H9 (cell line): ENCODE results near the gene SARS1. TPM values are rescaled to one million over a fixed set of nuclear protein-coding genes. Genes with fewer than 3 reads are reported as not detected.

ENCODE experiments used
- DNase-seq: peaks from one replicate; pipeline ENCODE4 v3.0.0-alpha.2; 2017
- H2AFZ ChIP-seq: one replicate; pipeline ENCODE4 v1.6.1; 2013; ENCODE audit warnings: mild to moderate bottlenecking, low read length, control low read depth, moderate library complexity
- H2AK5ac ChIP-seq: 2 replicates; pipeline ENCODE4 v1.6.1; 2013; ENCODE audit warnings: low read length, control low read depth, mixed read lengths; ENCODE audit not compliant: insufficient read length
- H2BK120ac ChIP-seq: one replicate; pipeline ENCODE4 v1.6.1; 2013; ENCODE audit warnings: low read depth, mild to moderate bottlenecking, low read length, control low read depth, inconsistent platforms; ENCODE audit not compliant: poor library complexity, severe bottlenecking
- H2BK12ac ChIP-seq: 2 replicates; pipeline ENCODE4 v1.6.1; 2013; ENCODE audit warnings: low read length, control low read depth, mixed read lengths, low read depth; ENCODE audit not compliant: insufficient read length
- H2BK15ac ChIP-seq: 2 replicates; pipeline ENCODE4 v1.6.1; 2013; ENCODE audit warnings: low read depth, low read length, control low read depth
- H2BK20ac ChIP-seq: one replicate; pipeline ENCODE4 v1.6.1; 2013; ENCODE audit warnings: low read depth, mild to moderate bottlenecking, low read length, control low read depth, inconsistent platforms; ENCODE audit not compliant: poor library complexity, severe bottlenecking
- H2BK5ac ChIP-seq: 2 replicates; pipeline ENCODE4 v1.6.1; 2013; ENCODE audit warnings: low read length, control low read depth, mixed read lengths; ENCODE audit not compliant: insufficient read length
- H3K14ac ChIP-seq: 2 replicates; pipeline ENCODE4 v1.6.1; 2013; ENCODE audit warnings: low read length, control low read depth; ENCODE audit not compliant: insufficient read depth
- H3K18ac ChIP-seq: 2 replicates; pipeline ENCODE4 v1.6.1; 2013; ENCODE audit warnings: low read depth, mild to moderate bottlenecking, mixed read lengths, low read length, control low read depth; ENCODE audit not compliant: insufficient read length
- H3K23ac ChIP-seq: 2 replicates; pipeline ENCODE4 v1.6.1; 2013; ENCODE audit warnings: low read length, control low read depth, mixed read lengths, low read depth; ENCODE audit not compliant: insufficient read length
- H3K23me2 ChIP-seq: 2 replicates; pipeline ENCODE4 v1.6.1; 2013; ENCODE audit warnings: low read depth, mild to moderate bottlenecking, mixed read lengths, low read length, control low read depth; ENCODE audit not compliant: insufficient read length, poor library complexity, severe bottlenecking
- H3K27ac ChIP-seq: 2 replicates; pipeline ENCODE4 v1.5.1; 2013; ENCODE audit warnings: low read length, control low read depth, mixed read lengths, low read depth; ENCODE audit not compliant: insufficient read length
- H3K27me3 ChIP-seq: 2 replicates; pipeline ENCODE4 v1.6.1; 2013; ENCODE audit warnings: low read length, control low read depth, inconsistent platforms; ENCODE audit not compliant: insufficient read depth
- H3K4ac ChIP-seq: 2 replicates; pipeline ENCODE4 v1.6.1; 2013; ENCODE audit warnings: low read depth, mild to moderate bottlenecking, control low read depth, inconsistent platforms, low read length, moderate library complexity
- H3K4me1 ChIP-seq: 2 replicates; pipeline ENCODE4 v1.6.1; 2013; ENCODE audit warnings: low read length, control low read depth, inconsistent platforms; ENCODE audit not compliant: insufficient read depth
- H3K4me2 ChIP-seq: 2 replicates; pipeline ENCODE4 v1.6.1; 2013; ENCODE audit warnings: low read length, control low read depth, mixed read lengths; ENCODE audit not compliant: insufficient read length, insufficient read depth
- H3K56ac ChIP-seq: 2 replicates; pipeline ENCODE4 v1.6.1; 2013; ENCODE audit warnings: low read depth, mild to moderate bottlenecking, mixed read lengths, low read length, control low read depth; ENCODE audit not compliant: insufficient read length
- H3K79me1 ChIP-seq: 2 replicates; pipeline ENCODE4 v1.6.1; 2013; ENCODE audit warnings: low read depth, mild to moderate bottlenecking, moderate library complexity, low read length, control low read depth, inconsistent platforms; ENCODE audit not compliant: insufficient read depth, poor library complexity, severe bottlenecking
- H3K79me2 ChIP-seq: 2 replicates; pipeline ENCODE4 v1.6.1; 2013; ENCODE audit warnings: low read length, control low read depth, inconsistent platforms; ENCODE audit not compliant: insufficient read depth
- H3K9ac ChIP-seq: 2 replicates; pipeline ENCODE4 v1.6.1; 2013; ENCODE audit warnings: low read length, control low read depth, mixed read lengths; ENCODE audit not compliant: insufficient read length; ENCODE audit errors: extremely low read depth
- H3K9me3 ChIP-seq: one replicate; pipeline ENCODE4 v1.6.1; 2013; ENCODE audit warnings: low read depth, low read length, inconsistent platforms; ENCODE audit not compliant: control insufficient read depth
- H3T11ph ChIP-seq: one replicate; pipeline ENCODE4 v1.6.1; 2013; ENCODE audit warnings: mild to moderate bottlenecking, low read length, control low read depth, inconsistent platforms
- H4K20me1 ChIP-seq: one replicate; pipeline ENCODE4 v1.6.1; 2013; ENCODE audit not compliant: control insufficient read depth, insufficient read length, insufficient read depth
- H4K5ac ChIP-seq: 2 replicates; pipeline ENCODE4 v1.6.1; 2013; ENCODE audit warnings: low read depth, mild to moderate bottlenecking, mixed read lengths, low read length, control low read depth; ENCODE audit not compliant: insufficient read length
- H4K8ac ChIP-seq: replicated peaks from 2 replicates; pipeline ENCODE4 v1.6.1; 2013; ENCODE audit warnings: low read length, control low read depth, mixed read lengths, low read depth; ENCODE audit not compliant: insufficient read length
- H4K91ac ChIP-seq: 2 replicates; pipeline ENCODE4 v1.6.1; 2013; ENCODE audit warnings: low read depth, mild to moderate bottlenecking, moderate library complexity, mixed read lengths, low read length, control low read depth; ENCODE audit not compliant: insufficient read length
- H3K27ac Mint-ChIP-seq, 3 experiments: 2 replicates in 2 of 3; 3 replicates in 1 of 3; pipeline ENCODE4 v1.8.0; 2020 to 2021; ENCODE audit warnings: mixed read lengths in 3 of 3, mild to moderate bottlenecking in 1 of 3, moderate library complexity in 1 of 3
- H3K27me3 Mint-ChIP-seq: 2 replicates; pipeline ENCODE4 v1.8.0; 2021; ENCODE audit warnings: low read depth, mild to moderate bottlenecking, moderate library complexity, mixed read lengths
- H3K36me3 Mint-ChIP-seq, 3 experiments: 2 replicates in 2 of 3; 3 replicates in 1 of 3; pipeline ENCODE4 v1.8.0; 2020 to 2021; ENCODE audit warnings: low read depth in 3 of 3, mixed read lengths in 3 of 3; ENCODE audit not compliant: insufficient read depth in 1 of 3
- H3K4me1 Mint-ChIP-seq, 2 experiments: 2 replicates each; pipeline ENCODE4 v1.8.0; 2020; ENCODE audit warnings: mixed read lengths in 2 of 2
- H3K4me3 Mint-ChIP-seq, 2 experiments: 2 replicates in 1 of 2; 3 replicates in 1 of 2; pipeline ENCODE4 v1.8.0; 2020 to 2021; ENCODE audit warnings: mild to moderate bottlenecking in 2 of 2, mixed read lengths in 2 of 2, moderate library complexity in 1 of 2
- H3K9me3 Mint-ChIP-seq, 2 experiments: 2 replicates in 1 of 2; 3 replicates in 1 of 2; pipeline ENCODE4 v1.8.0; 2020; ENCODE audit warnings: mild to moderate bottlenecking in 2 of 2, mixed read lengths in 2 of 2, moderate library complexity in 1 of 2
- CTCF ChIP-seq: fragments of 200-600 bp; sonication (generic); conservative IDR thresholded peaks from 3 replicates; pipeline ENCODE4 v1.8.0; 2021; ENCODE audit warnings: antibody characterized with exemption, mild to moderate bottlenecking
- WGBS: extraction: QIAGEN DNeasy Blood & Tissue Kit; methylation state at CpG from one replicate; pipeline ENCODE4 v1.1.7; 2013; ENCODE audit warnings: missing lambda C conversion rate, low lambda C conversion rate, mixed read lengths; ENCODE audit not compliant: insufficient read length; ENCODE audit errors: extremely low coverage; 5-methylcytosine and 5-hydroxymethylcytosine counted together
- total RNA-seq: library from RNA; stranded (reverse); gene quantifications from 2 replicates; pipeline ENCODE4 v1.2.1, GENCODE V29; 2021

SARS1 gene
- total RNA-seq, 1 experiment from 2014 or later, result 139 TPM

GRCh38 chr1:109167001-109167506, 46.7 kb upstream of the SARS1 start:
- Histone ChIP-seq H4K8ac (no peak overlapping the region), H3K9me3 (no peaks in the 10 kb centered on the region), H3K79me2 (no peaks in the 10 kb centered on the region), H2BK5ac (no peak overlapping the region), H4K91ac (no peak overlapping the region), H3K56ac (no peak overlapping the region), H3K4me2 (no peak overlapping the region), H2BK120ac (no peak overlapping the region), H4K5ac (no peak overlapping the region), H3K27me3 (no peaks in the 10 kb centered on the region), H3K4me1 (no peaks in the 10 kb centered on the region; the same call in 1 of the 2 replicates), H3K79me1 (no peaks in the 10 kb centered on the region), H3K27ac (no peak overlapping the region), H3K23ac (no peak overlapping the region), H2BK20ac (no peak overlapping the region), H3K9ac (no peak overlapping the region), H3K23me2 (no peaks in the 10 kb centered on the region), H3K18ac (no peak overlapping the region), H2BK12ac (no peak overlapping the region), H2AK5ac (no peak overlapping the region), H4K20me1 (no peaks in the 10 kb centered on the region), H2BK15ac (no peak overlapping the region), H3K14ac (no peak overlapping the region), H3T11ph (no peak overlapping the region), H3K4ac (no peak overlapping the region), H2AFZ (no peak overlapping the region)
- Mint-ChIP-seq H3K27me3 (peaks cover 2% of the 10 kb centered on the region; the same call in 1 of the 2 replicates), H3K36me3 (no peaks in the 10 kb centered on the region), H3K9me3 (no peaks in the 10 kb centered on the region), H3K27ac (no peak overlapping the region), H3K4me3 (no peak overlapping the region), H3K4me1 (peaks cover 16 to 18% of the 10 kb centered on the region in 2 experiments)
- WGBS, result no CpG with 5 or more reads among the region's 7 CpGs
- DNase-seq, result no peak
- no peak for TF ChIP-seq CTCF
